Measurements from ENCODE around the gene HDAC4.

DNA sequence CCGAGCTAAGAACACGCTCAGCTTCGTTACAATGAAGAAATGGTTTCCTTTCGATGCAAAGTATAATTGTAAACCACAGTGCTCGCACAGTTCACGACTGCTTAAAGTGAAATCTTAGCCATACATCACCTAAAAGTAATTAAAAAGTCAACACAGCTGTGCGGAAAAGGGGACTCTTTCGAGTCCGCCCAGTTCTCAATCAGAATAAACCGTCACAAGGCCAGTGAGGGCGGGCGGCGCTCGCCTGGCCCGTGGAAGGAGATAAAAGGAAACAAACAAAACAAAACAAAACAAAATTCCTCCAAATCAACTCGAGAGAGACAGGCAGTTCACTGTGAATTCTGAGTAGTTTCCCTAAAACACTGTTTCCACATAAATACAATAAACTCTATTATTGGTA lies 352.1 kb downstream of the HDAC4 start:
- TF ChIP-seq, protein P1, sequence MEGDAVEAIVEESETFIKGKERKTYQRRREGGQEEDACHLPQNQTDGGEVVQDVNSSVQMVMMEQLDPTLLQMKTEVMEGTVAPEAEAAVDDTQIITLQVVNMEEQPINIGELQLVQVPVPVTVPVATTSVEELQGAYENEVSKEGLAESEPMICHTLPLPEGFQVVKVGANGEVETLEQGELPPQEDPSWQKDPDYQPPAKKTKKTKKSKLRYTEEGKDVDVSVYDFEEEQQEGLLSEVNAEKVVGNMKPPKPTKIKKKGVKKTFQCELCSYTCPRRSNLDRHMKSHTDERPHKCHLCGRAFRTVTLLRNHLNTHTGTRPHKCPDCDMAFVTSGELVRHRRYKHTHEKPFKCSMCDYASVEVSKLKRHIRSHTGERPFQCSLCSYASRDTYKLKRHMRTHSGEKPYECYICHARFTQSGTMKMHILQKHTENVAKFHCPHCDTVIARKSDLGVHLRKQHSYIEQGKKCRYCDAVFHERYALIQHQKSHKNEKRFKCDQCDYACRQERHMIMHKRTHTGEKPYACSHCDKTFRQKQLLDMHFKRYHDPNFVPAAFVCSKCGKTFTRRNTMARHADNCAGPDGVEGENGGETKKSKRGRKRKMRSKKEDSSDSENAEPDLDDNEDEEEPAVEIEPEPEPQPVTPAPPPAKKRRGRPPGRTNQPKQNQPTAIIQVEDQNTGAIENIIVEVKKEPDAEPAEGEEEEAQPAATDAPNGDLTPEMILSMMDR (IDR thresholded peaks at IDR 0.05; ENCODE audit: insufficient read depth, low read depth, low read length) = no peak
- no peak for TF ChIP-seq EZH2 (IDR thresholded peaks at IDR 0.05; ENCODE audit: insufficient read depth, low read length)
